A549 treated with ZK216348 at 1 μM for 4 hours (cell line): Measurements from ENCODE around the gene MSS51. TPM values are rescaled to one million over a fixed set of nuclear protein-coding genes. Genes with fewer than 3 reads are reported as not detected.

Experiments
- total RNA-seq: library from RNA; stranded (reverse); fragments of 200-300 nt; extraction: Qiagen RNA extraction; gene quantifications from 5 replicates; pipeline ENCODE4 v1.2.3, GENCODE V29; 2022; ENCODE audit warnings: low read depth

The MSS51 gene
- total RNA-seq: 0.40 to 0.65 TPM (median 0.62 TPM) in 5 replicates

DNA sequence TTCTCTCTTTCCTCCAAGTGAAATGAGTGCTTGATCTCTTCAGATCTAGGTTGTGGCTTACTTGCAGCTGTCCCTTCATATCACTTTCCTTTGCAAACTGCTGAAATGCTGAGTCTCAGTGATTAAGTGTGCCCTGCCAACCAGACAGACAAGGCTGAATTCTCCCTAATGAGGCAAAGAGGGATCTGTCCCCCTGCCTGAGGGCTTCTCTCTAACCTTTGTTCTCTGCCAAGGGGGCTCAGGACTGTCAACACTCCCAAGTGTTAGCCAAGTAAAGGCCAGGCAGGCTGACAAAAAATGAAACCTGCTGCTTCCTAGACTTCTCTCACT, at the start of gene MSS51:
TSS of gene MSS51 (minus strand) at position 24 of the 330 bp plus-strand sequence. CDS start 5,277 bp downstream, outside the sequence.

DNA sequence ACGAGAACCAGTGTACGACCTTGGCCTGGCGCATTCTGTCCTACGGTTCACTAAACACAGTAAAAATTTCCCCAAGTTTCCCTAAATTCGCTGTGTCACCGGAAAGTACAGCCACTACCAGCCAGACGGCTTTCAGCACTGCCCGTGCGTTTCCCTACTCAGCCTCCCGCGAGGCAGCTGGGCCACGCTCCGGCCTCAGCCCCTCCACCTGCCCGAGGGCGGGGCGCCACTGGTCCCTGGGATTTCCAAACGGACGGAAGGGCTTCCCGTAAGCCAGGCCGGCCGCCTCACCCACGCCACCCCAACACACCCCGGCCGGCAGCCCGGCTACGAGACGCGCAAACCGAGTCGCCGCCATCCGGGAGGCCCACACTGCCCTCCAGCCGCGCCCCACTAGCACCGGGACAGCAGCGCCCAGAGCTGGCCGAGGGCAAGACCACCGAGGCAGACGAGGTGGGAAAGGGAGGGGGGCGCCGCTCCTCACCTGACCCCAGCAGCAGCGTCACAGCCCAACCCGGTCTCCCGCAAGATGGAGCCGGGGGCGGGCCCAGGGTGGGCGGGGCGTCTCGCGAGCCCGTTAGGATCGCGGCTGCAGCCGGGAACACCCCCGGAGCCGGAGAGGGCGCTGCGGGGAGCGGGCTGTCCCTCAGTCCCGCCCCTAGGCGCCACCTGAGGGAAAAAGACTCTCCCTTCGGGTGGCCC, 19.7 kb downstream of the MSS51 start, which contains the start of gene ANXA7:
TSS of gene ANXA7 (minus strand) at position 531 of the 702 bp plus-strand sequence. CDS start 13,202 bp downstream, outside the sequence.

Other genes with a start within 250 kb of the MSS51 start
- gene DNAJC9, start 186.3 kb downstream of the MSS51 start, total RNA-seq: 50.1 to 58.8 TPM (median 52.0 TPM) in 5 replicates
- gene MRPS16, start 180.9 kb downstream of the MSS51 start, total RNA-seq: 123 to 186 TPM (median 177 TPM) in 5 replicates
- gene CFAP70, start 74.7 kb downstream of the MSS51 start, total RNA-seq: 0.11 to 0.22 TPM (median 0.12 TPM) in 5 replicates
- 107 to 140 TPM (median 108 TPM) in 5 replicates for gene ANXA7, start 19.5 kb downstream of the MSS51 start, total RNA-seq
- 9.9 to 18.8 TPM (median 16.2 TPM) in 5 replicates for gene PPP3CB, start 62.5 kb upstream of the MSS51 start, total RNA-seq
- gene USP54, start 157.8 kb upstream of the MSS51 start, total RNA-seq: 9.6 to 14.4 TPM (median 11.9 TPM) in 5 replicates
- not detected in 5 replicates for gene MYOZ1, start 207.9 kb upstream of the MSS51 start, total RNA-seq
- gene SYNPO2L, start 222.5 kb upstream of the MSS51 start, total RNA-seq: not detected in 5 replicates